ENCODE data around the gene NOVA1.
"Not testable (repeated sequence)": the region's sequence is repeated elsewhere in the genome, so short reads cannot be mapped to it uniquely, and the experiment has no call there.

The NOVA1 gene, protein sequence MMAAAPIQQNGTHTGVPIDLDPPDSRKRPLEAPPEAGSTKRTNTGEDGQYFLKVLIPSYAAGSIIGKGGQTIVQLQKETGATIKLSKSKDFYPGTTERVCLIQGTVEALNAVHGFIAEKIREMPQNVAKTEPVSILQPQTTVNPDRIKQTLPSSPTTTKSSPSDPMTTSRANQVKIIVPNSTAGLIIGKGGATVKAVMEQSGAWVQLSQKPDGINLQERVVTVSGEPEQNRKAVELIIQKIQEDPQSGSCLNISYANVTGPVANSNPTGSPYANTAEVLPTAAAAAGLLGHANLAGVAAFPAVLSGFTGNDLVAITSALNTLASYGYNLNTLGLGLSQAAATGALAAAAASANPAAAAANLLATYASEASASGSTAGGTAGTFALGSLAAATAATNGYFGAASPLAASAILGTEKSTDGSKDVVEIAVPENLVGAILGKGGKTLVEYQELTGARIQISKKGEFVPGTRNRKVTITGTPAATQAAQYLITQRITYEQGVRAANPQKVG

DNA sequence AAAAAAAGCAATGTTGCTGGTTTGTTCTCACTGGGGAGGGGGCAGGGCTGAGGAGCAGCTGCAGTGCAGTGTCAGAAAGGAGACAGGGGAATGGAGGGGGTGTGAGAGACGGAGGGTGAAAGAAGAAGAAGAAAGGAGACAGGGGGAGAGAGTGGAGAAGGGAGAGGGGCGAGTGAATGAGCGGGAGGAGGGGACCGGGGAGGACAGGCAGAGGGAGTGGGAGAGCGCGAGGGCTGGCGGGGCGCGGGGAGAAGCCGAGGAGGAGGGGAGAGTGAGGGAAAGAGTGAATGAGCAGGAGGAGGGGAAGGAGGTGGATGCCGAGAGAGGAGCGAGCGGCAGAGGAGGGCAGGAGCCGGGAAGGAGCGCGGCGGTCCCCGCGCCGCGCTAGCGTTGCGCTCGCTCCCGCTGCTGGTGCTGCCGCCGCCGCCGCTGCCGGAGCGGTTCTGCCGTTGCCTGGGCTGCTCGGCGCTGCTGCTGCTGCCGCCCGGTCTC, at the start of gene NOVA1:
NOVA1 (minus strand) TSS at position 445 of the 492 bp plus-strand sequence. CDS start 597 bp downstream, outside the sequence.
- peak; percentile 76 for DNase-seq

DNA sequence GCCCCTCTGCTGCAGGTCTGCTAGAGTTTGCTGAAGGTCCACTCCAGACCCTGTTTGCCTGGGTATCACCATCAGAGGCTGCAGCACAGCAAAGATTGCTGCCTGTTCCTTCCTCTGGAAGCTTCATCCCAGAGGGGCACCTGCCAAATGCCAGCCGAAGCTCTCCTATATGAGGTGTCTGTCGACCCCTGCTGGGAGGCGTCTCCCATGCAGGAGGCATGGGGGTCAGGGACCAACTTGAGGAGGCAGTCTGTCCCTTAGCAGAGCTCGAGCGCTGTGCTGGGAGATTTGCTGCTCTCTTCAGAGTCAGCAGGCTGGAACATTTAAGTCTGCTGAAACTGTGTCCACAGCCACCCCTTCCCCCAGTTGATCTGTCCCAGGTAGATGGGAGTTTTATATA, 47.2 kb upstream of the NOVA1 start:
- not testable (repeated sequence) for DNase-seq

- no peak for DNase-seq
Measured at GRCh38 chr14:26636561-26636960, 38.7 kb upstream of the NOVA1 start.

GRCh38 chr14:26634946-26635345, 37.1 kb upstream of the NOVA1 start:
- DNase-seq: not testable (repeated sequence)

- no peak for DNase-seq
Measured at GRCh38 chr14:26626256-26626655, 28.4 kb upstream of the NOVA1 start.

DNA sequence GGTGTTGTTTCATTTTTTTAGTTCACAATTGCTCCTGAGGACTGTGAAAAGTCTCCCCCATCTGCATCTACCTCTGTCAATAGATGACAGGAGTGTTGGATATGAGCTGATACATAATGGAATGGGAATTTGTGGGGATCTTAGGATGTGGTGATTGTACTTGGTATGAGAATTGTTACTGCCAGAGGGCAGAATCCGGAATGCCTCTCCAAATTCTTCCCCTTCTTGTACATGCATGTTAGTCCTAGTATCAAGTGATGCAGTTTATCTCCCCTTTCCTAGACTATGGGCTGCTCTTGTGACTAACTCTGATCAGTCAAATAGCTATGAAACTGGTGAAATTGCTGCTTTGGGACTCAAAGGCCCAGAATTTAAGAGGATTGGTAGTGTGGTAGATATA, 24.8 kb upstream of the NOVA1 start:
- DNase-seq: no peak

DNA sequence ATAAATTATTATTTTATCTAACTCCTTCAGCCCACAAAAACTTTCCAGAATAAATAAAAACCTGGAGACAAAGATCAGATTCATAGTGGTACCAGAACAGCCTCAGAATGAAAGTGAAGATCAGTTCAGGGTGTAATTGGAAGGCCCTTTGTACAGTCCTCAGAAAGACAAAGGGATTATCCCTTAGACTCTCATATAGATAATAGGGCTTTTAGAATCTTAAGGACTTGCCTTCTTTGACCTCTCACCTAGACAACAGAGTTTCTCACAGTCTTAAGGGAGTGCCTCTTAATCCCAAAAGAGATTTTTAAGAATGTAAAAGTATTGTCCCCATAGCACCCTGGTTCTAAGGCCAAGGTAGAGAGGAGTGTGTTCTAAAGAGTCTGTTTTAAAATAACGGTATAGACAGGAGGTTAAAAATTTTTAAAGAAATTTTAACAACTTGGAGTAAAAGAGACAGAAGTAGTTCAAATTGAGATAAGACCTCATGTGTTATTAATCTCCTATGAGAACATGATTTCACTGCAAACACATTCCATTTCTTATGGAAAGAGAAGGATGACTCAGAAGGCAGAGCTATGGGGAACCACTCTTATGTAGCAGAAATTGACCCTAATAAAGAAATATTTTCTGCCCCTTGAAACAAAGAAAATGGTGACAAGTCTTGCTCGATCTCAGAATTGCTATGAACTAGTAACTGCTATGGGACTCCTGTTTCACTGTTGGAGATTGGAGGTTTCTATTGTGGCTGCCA, 24.2 kb upstream of the NOVA1 start:
- no peak for DNase-seq

- DNase-seq: no peak
Measured at GRCh38 chr14:26621364-26621763, 23.5 kb upstream of the NOVA1 start.

DNA sequence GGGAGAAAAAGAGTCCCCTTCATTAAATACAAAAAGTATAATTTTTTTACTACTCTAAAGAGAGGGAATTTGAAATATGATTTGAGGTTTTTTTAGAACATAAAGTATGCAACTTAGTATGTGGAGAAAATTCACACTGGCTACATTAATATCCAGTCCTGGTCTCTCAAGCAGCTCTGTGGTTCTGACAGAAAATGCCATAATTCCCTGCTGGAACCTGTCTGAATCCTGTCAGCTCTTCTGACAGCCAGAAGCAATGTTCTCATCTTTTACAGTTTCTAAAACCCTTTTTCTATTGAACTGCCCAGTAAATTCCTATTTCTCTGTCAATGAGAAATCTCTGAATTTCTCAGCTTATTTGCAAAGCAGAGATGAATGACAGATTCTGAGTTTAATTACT, 13.4 kb upstream of the NOVA1 start:
- DNase-seq: no peak

DNA sequence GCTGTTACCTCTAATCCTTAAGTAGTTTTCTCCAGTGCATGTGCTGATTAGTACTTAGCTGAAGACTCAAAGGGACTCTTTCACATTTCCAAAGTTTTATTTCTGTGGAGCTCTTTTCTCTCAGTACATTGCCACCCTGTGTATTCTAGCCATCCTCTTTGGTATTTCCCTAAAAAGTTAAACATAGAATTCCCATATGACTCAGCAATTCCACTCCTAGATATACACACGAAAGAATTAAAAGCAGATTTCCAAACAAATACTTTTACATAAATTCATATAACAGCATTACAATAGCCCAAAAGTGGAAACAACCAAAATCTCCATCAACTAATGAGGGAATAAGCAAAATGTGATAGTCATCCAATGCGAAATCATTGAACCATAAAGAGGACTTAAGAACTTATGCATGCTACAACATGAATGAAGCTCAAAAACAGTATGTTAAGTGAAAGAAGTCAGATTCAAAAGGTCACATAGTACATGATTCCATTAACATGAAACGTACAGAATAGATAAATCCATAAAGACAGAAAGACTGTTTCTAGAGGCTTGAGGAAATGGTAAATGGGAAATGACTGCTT, 9.0 kb upstream of the NOVA1 start:
- DNase-seq: no peak

- DNase-seq: no peak
Measured at GRCh38 chr14:26605602-26606001, 7.8 kb upstream of the NOVA1 start.

DNA sequence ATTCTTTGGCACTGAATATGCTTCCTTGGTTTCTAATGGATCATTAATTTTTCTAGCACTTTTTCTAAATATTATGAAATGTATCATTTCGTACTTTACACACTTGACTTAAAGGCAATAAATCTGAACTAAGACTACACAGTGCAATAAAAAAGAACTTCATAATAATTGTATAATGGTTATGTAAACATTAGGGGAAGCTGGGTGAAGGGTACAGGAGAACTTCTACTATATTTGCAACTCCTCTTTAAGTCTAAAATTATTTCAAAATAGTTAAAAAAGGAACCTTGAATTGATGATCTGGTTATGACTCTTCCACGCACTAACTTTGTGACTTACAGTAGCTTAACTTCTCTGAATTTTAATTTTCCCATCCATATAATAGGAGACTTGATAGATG, 5.1 kb upstream of the NOVA1 start:
- peak; percentile 31 for DNase-seq

GRCh38 chr14:26601856-26602255, 4.0 kb upstream of the NOVA1 start:
- DNase-seq: no peak

GRCh38 chr14:26599291-26599690, 1.5 kb upstream of the NOVA1 start:
- no peak for DNase-seq

GRCh38 chr14:26598672-26599131, 869 bp upstream of the NOVA1 start:
- no peak for DNase-seq

- peak; percentile 100 for DNase-seq
Measured at GRCh38 chr14:26598081-26598671, 343 bp upstream of the NOVA1 start.

DNA sequence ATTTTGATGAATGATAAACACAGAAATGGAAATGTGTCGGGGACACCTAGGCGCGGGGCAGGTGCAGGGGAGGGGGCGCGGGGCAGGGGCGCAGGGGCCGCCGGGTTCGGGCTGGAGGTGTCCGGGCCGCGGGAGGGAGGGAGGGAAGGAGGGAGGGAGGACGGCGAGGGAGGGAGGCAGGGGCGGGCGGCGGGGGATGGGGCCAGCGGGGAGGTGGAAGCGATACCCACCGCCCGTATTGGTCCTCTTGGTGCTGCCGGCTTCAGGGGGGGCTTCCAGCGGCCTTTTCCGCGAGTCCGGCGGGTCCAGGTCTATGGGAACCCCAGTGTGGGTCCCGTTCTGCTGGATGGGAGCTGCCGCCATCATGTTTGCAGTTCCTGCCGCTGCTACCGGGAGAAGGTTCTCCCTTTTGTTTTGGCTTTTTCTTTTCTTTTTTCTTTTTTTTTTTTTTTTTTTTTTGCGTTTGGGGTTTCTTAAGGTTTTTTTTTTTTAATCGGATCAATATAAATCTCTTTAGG, 703 bp downstream of the NOVA1 start:
- peak; percentile 81 for DNase-seq

DNA sequence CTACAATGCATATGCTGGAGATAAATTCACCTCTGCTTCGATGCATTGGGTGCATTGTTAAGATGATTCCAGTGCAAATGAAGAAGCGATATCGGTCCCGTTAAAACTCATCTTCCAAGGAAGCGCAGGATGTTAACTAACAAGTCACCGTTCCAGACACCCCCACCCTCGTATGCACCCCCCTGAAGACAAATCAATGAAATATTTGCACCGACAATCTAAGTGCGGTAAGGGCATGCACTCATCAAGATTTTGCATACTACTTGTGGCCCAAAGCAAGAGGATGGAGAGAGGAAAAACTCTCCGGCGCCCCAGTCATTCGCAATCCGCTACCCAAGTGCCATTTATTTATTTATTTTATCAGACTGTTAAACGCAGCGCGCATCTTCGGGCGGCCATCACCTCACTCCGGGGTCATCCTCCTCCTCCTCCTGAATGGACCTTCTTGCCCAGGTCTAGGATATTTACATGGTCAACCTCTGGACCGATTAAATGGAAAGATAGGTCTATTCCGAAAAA, 1.2 kb downstream of the NOVA1 start:
- peak; percentile 85 for DNase-seq

DNA sequence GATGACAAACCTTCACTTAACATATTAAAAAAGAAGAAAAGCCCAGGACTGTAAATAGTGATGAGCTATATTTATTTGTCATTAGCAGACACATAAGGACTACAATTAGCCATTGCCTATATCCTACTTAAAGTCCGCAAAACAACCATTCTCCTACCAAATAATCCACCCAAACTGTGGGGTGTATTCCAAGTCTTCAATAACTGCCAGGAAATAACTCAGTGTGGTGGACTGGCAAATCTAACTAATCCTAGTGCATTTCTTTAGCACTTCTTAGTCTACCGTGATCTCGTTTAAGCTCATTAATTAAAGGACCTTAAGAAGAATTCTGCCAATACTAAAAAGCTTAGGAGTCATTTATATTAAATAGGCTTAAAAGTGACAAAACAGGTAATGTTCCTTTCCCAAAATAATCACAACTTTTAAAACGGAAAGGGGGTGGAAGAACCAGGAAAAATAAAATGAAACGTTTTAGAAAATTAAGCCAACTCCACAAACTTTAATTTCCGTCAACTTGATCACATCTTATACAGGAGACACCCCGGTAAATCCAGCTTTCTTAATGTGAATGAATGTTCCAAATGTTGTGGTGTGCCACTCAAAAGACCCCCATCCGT, 1.8 kb downstream of the NOVA1 start:
- DNase-seq: peak; percentile 90

DNA sequence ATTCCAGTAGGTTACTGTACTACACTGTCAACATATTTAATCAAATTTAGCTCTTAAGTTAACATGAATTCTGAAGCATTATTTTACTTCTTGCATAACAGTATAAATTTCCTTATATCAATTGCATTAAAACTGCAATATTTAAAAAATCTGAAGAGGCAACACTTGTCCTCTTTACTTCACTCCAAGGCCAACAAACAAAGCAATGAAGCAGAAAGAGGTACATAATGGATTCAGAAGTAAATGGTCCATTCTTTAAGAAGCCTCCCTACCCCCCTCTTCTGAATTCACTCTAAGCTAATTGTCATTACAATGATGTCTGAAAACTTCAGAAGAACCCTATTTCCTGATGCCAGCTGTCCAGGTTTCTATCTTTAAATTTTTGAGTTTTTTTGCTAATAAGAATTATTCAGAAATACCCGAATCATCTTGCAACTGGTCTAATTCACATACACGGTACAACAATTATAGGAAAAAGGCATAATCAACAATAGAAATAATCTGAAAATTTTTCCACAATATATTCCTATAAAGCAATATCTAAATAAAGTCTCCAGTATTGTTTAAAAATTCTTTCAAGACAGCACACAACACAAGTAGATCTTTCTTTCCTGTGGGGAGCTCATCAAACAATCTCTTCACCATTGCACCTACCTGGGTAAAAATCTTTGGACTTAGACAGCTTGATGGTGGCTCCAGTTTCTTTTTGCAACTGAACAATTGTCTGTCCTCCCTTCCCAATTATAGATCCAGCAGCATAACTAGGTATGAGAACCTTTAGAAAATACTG, 2.9 kb downstream of the NOVA1 start:
- peak; percentile 99 for DNase-seq

DNA sequence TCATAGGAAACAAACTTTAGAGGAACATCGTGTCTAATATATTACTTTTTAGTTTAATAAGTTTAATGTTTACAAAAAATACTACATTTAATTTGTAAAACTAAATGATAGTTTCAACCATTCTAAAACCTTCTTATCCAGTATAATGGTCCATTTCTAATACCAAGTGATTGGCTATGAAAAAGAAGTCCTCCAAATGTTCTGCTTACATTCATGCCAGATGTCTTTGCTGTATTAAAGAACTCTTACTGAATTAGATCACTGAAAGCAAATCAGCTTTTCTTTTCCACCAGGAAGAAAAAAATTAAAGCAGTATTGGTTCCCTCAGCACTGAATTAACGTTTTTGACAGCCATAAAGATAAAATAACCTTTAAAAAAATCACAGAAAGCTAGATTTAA, 3.7 kb downstream of the NOVA1 start:
- peak; percentile 96 for DNase-seq

Data from DMS79 treated with DMSO at 0.1 percent for 48 hours (cell line).